Common myeloid progenitor, CD34-positive (primary cell): ENCODE data around the gene SFXN2.

Source experiments
- CTCF ChIA-PET: fragments of 350-600 bp; sonication (Branson Sonifier 250); formaldehyde crosslinking; loops from one replicate; lab custom pipeline; 2021; ENCODE audit warnings: antibody characterized with exemption; lab: Charles Lee
- POLR2A ChIA-PET: fragments of 350-600 bp; sonication (Branson Sonifier 250); formaldehyde crosslinking; loops from one replicate; lab custom pipeline; 2021; ENCODE audit warnings: antibody characterized with exemption; lab: Charles Lee
- DNase-seq, 3 donors: peaks; one replicate each; pipeline versions ENCODE4 v3.0.0 to v3.0.0-alpha.2; 2013
- H3K27ac ChIP-seq, 2 experiments: 1 replicate in 1 of 2; 2 replicates in 1 of 2; pipeline ENCODE4 v1.7.0; 2013; ENCODE audit warnings: inconsistent platforms in 2 of 2, low read length in 2 of 2, mild to moderate bottlenecking in 2 of 2, low read depth in 1 of 2, moderate library complexity in 1 of 2; ENCODE audit not compliant: severe bottlenecking in 2 of 2, insufficient read depth in 1 of 2, poor library complexity in 1 of 2
- H3K27me3 ChIP-seq, 5 experiments: replicated peaks in 2 of 5; 1 replicate in 3 of 5; 2 replicates in 2 of 5; pipeline versions ENCODE4 v1.6.1 to v1.7.0; 2013; ENCODE audit warnings: low read length in 4 of 5, mild to moderate bottlenecking in 2 of 5, moderate library complexity in 2 of 5, inconsistent platforms in 1 of 5; ENCODE audit not compliant: insufficient read depth in 5 of 5, control insufficient read depth in 4 of 5
- H3K36me3 ChIP-seq, 4 experiments: 1 replicate in 2 of 4; 2 replicates in 2 of 4; pipeline versions ENCODE4 v1.6.1 to v1.7.0; 2013; ENCODE audit warnings: low read length in 3 of 4, control low read depth in 1 of 4, mild to moderate bottlenecking in 1 of 4; ENCODE audit not compliant: control insufficient read depth in 4 of 4, insufficient read depth in 4 of 4
- H3K4me1 ChIP-seq, 4 experiments: 1 replicate in 3 of 4; 2 replicates in 1 of 4; pipeline versions ENCODE4 v1.6.1 to v1.7.1; 2013; ENCODE audit warnings: low read length in 3 of 4, mild to moderate bottlenecking in 3 of 4, control low read depth in 1 of 4, inconsistent platforms in 1 of 4, moderate library complexity in 1 of 4; ENCODE audit not compliant: control insufficient read depth in 4 of 4, insufficient read depth in 4 of 4; ENCODE audit errors: control extremely low read depth in 1 of 4
- H3K4me3 ChIP-seq, 7 experiments: 1 replicate in 4 of 7; 2 replicates in 3 of 7; pipeline versions ENCODE4 v1.5.1 to v1.7.0; 2013; ENCODE audit warnings: mild to moderate bottlenecking in 7 of 7, low read length in 6 of 7, moderate library complexity in 6 of 7, inconsistent platforms in 2 of 7, low read depth in 2 of 7, control low read depth in 1 of 7; ENCODE audit not compliant: insufficient read depth in 4 of 7, control insufficient read depth in 1 of 7; ENCODE audit errors: extremely low read depth in 1 of 7
- H3K9me3 ChIP-seq, 5 experiments: 1 replicate in 4 of 5; 2 replicates in 1 of 5; pipeline versions ENCODE4 v1.6.1 to v1.7.1; 2013; ENCODE audit warnings: low read length in 4 of 5, mild to moderate bottlenecking in 2 of 5, inconsistent platforms in 1 of 5, low read depth in 1 of 5, moderate library complexity in 1 of 5; ENCODE audit not compliant: control insufficient read depth in 4 of 5, insufficient read depth in 2 of 5; ENCODE audit errors: control extremely low read depth in 1 of 5
- WGBS: methylation state at CpG from one replicate; pipeline ENCODE4 v1.1.5; 2013; ENCODE audit not compliant: insufficient coverage; 5-methylcytosine and 5-hydroxymethylcytosine counted together

Gene SFXN2

DNA sequence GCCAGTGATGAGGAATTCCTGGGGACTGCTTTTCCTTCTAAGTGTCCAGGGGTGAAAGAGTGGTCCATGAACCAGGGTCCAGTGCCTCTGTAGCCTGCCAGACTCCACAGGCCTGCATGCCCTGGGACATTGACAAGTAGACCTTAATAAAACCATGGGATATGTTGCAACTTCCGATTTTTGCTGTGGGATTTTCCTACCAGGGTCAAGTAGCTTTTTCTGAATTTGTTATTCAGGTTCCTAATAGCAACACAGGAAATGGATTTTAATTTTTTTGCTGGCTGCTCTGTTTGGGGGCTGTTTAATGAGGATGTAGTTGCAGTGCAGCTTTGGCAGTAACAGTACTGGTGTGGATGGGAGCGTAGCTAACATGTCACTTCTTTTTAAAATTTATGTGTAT, 71.4 kb downstream of the SFXN2 start:
- ChIA-PET POLR2A (interaction anchor here (1.4 kb wide), 1 partner anchor 9 kb away, joined by 4 read pairs; no protein-coding TSS in a partner anchor), CTCF (interaction anchor here (0.9 to 2.7 kb wide), 5 partner anchors 8 to 34 kb away, joined by 3 to 12 read pairs (median 4); no protein-coding TSS in a partner anchor)
- Histone ChIP-seq H3K4me1 (peaks cover 17 to 54% (median 35%) of the 10 kb centered on the region in 4 experiments), H3K36me3 (peaks cover 0 to 2% (median under 1%) of the 10 kb centered on the region in 4 experiments), H3K9me3 (peaks cover 0 to 3% (median 0%) of the 10 kb centered on the region in 5 experiments), H3K27ac (peak overlapping the region; percentile 56 to 82), H3K4me3 (peak overlapping the region in 2 of 7 experiments; percentile 13 to 50), H3K27me3 (no peaks in the 10 kb centered on the region)
- WGBS, result 23% methylated on average over 2 of the region's 2 CpGs
- peak; percentile 81 to 87 (median 86) for DNase-seq

DNA sequence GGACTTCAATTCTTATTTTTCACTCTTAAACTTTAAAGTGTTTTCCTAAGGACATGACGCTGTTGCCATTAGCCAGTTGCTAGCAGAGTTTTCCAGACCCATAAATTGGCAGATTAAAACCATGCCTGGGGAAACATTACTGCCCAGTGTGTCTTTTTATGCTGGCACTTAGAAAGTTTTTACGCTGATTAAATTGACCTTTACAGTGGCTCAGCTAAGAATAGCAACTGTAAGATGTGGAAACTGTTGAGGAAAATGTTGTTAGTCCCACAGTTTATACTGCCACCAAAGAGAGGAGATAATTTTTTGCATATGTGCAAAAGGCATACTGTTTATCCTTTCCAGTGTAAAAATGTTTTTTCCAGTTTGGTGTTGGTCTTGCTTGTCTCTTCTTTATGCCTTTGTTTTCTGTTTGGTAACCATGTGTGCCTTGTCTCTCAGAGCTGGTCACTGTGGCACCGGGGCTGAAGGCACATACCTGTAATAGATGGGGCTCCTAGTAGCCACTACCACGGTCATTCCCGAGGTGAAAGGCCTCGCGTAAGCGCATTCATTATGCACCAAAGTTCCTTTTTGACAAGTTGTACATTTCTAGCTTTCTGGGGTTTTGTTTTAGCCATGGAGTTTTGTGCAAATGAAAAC, 77.4 kb downstream of the SFXN2 start:
- H3K4me3 ChIP-seq, result no peak overlapping the region
- 99% methylated on average over 7 of the region's 8 CpGs for WGBS
- peaks cover 0 to 3% (median 2%) of the 10 kb centered on the region in 4 experiments for H3K36me3 ChIP-seq
- peaks cover 16 to 37% (median 30%) of the 10 kb centered on the region in 4 experiments for H3K4me1 ChIP-seq
- peaks cover 0 to 3% (median 0%) of the 10 kb centered on the region in 5 experiments for H3K9me3 ChIP-seq
- no peak for DNase-seq
- no peak overlapping the region for H3K27ac ChIP-seq
- ChIA-PET CTCF (interaction anchor here (1.1 kb wide), 1 partner anchor 10 kb away, joined by 3 read pairs; no protein-coding TSS in a partner anchor), POLR2A (no interaction called here)
- no peaks in the 10 kb centered on the region for H3K27me3 ChIP-seq
